Loucy (cell line): ENCODE data around the gene KDM7A.

Experiments used
- H2AFZ ChIP-seq: fragments of 200-600 bp; sonication (generic); 2 replicates; pipeline ENCODE4 v1.6.0; 2016; ENCODE audit warnings: antibody characterized with exemption, mild to moderate bottlenecking, low read length, moderate library complexity
- H3F3A ChIP-seq: fragments of 200-600 bp; 2 replicates; pipeline ENCODE4 v1.6.0; 2016; ENCODE audit warnings: antibody characterized with exemption, low read depth, mild to moderate bottlenecking
- H3K27me3 ChIP-seq: fragments of 200-600 bp; sonication (generic); 2 replicates; pipeline ENCODE4 v1.6.1; 2014; ENCODE audit warnings: low read length, mild to moderate bottlenecking; ENCODE audit not compliant: insufficient read depth, poor library complexity, severe bottlenecking
- H3K36me3 ChIP-seq: fragments of 200-600 bp; sonication (generic); 2 replicates; pipeline ENCODE4 v1.6.1; 2016; ENCODE audit warnings: low read length; ENCODE audit not compliant: insufficient read depth
- H3K4me1 ChIP-seq: fragments of 200-600 bp; sonication (generic); 2 replicates; pipeline ENCODE4 v1.5.1; 2014; ENCODE audit warnings: low read length, mild to moderate bottlenecking; ENCODE audit not compliant: insufficient read depth, poor library complexity, severe bottlenecking
- H3K4me2 ChIP-seq: fragments of 200-600 bp; sonication (generic); 2 replicates; pipeline ENCODE4 v1.6.0; 2014; ENCODE audit warnings: antibody characterized with exemption, low read length, low read depth, mild to moderate bottlenecking; ENCODE audit not compliant: poor library complexity, severe bottlenecking
- H3K4me3 ChIP-seq: fragments of 200-600 bp; sonication (generic); 2 replicates; pipeline ENCODE4 v1.5.1; 2014; ENCODE audit warnings: low read length, mild to moderate bottlenecking, mixed read lengths; ENCODE audit not compliant: poor library complexity, severe bottlenecking
- H3K79me2 ChIP-seq: fragments of 200-600 bp; sonication (generic); 2 replicates; pipeline ENCODE4 v1.6.1; 2014; ENCODE audit warnings: low read length; ENCODE audit not compliant: insufficient read depth
- H3K9ac ChIP-seq: fragments of 200-600 bp; sonication (generic); 2 replicates; pipeline ENCODE4 v1.6.0; 2014; ENCODE audit warnings: mild to moderate bottlenecking, low read depth, low read length, moderate library complexity; ENCODE audit not compliant: poor library complexity, severe bottlenecking
- H3K9me2 ChIP-seq: fragments of 200-600 bp; sonication (generic); replicated peaks from 2 replicates; pipeline ENCODE4 v1.6.1; 2016; ENCODE audit warnings: low read depth, low read length, mixed read lengths
- H3K9me3 ChIP-seq: fragments of 200-600 bp; sonication (generic); 2 replicates; pipeline ENCODE4 v1.6.1; 2014; ENCODE audit warnings: mild to moderate bottlenecking, antibody characterized with exemption, low read length, low read depth; ENCODE audit not compliant: insufficient read depth
- H4K20me1 ChIP-seq: fragments of 200-600 bp; sonication (generic); 2 replicates; pipeline ENCODE4 v1.6.0; 2014; ENCODE audit warnings: antibody characterized with exemption, low read length, mild to moderate bottlenecking; ENCODE audit not compliant: insufficient read depth, poor library complexity, severe bottlenecking
- EZH2phosphoT487 ChIP-seq: fragments of 200-600 bp; IDR thresholded peaks from 2 replicates; pipeline ENCODE4 v1.6.1; 2018; ENCODE audit warnings: antibody characterized with exemption, mild to moderate bottlenecking, moderate library complexity, borderline replicate concordance
- TF ChIP-seq, protein P1 (sequence below): fragments of 200-600 bp; sonication (generic); conservative IDR thresholded peaks from 2 replicates; pipeline ENCODE4 v1.5.1; 2014; ENCODE audit warnings: mild to moderate bottlenecking, antibody characterized with exemption, low read length

The KDM7A gene

DNA sequence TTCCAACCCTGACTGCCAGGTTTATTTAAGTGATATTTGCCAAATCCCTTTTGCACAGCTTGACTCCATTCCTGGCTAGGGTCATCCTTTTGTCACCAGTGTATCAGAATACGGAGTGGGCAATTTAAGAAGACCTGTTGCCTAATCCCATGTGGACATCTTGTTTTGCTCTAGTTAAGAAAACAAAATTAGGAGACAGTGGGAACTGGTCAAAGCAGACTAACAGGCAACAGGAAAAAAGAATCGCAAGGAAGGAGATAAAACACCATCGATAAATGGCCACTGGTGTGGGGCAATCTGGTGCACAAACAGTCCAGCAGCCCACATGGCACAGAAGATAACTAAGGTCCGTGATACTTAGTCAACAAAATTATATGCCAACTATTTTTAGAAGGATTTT, 21.4 kb downstream of the KDM7A start:
- Histone ChIP-seq H2AFZ (no peak overlapping the region), H3K9ac (no peak overlapping the region), H3K9me2 (no peaks in the 10 kb centered on the region), H4K20me1 (no peaks in the 10 kb centered on the region), H3K9me3 (no peaks in the 10 kb centered on the region), H3K27me3 (no peaks in the 10 kb centered on the region), H3K4me1 (peaks cover 11% of the 10 kb centered on the region), H3K36me3 (no peaks in the 10 kb centered on the region), H3K4me2 (no peak overlapping the region), H3K79me2 (peaks cover 15% of the 10 kb centered on the region; the same call in 1 of the 2 replicates), H3F3A (no peaks in the 10 kb centered on the region), H3K4me3 (no peak overlapping the region)
- TF ChIP-seq EZH2phosphoT487: no peak
- TF ChIP-seq, protein P1, sequence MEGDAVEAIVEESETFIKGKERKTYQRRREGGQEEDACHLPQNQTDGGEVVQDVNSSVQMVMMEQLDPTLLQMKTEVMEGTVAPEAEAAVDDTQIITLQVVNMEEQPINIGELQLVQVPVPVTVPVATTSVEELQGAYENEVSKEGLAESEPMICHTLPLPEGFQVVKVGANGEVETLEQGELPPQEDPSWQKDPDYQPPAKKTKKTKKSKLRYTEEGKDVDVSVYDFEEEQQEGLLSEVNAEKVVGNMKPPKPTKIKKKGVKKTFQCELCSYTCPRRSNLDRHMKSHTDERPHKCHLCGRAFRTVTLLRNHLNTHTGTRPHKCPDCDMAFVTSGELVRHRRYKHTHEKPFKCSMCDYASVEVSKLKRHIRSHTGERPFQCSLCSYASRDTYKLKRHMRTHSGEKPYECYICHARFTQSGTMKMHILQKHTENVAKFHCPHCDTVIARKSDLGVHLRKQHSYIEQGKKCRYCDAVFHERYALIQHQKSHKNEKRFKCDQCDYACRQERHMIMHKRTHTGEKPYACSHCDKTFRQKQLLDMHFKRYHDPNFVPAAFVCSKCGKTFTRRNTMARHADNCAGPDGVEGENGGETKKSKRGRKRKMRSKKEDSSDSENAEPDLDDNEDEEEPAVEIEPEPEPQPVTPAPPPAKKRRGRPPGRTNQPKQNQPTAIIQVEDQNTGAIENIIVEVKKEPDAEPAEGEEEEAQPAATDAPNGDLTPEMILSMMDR: no peak

DNA sequence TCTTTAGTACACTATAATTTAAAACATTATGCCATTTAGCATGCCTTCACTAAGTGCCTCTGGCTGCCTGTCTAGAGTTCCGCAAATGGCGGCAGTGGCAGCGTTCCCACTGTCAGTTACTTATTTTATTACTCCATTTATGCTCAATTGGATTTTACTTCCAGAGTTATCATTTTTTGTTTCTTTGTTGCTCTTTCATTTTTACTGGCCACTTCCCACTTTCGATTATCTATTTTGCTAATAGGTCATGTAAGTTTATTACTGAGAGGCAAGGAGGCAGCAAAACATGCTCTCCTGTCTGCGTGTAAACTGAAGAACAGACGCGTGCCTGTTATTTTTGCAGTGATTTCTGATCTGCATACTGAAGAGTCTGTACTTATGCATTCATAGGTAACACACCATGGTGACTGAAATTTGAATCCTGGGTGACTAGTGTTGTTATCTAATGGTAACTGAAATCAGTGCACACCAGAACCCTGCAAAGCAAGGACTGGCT, 23.1 kb downstream of the KDM7A start:
- TF ChIP-seq, protein P1: no peak
- no peak for TF ChIP-seq EZH2phosphoT487
- Histone ChIP-seq H2AFZ (no peak overlapping the region), H3F3A (no peaks in the 10 kb centered on the region), H3K9ac (no peak overlapping the region), H3K27me3 (no peaks in the 10 kb centered on the region), H3K4me2 (no peak overlapping the region), H3K4me1 (peaks cover 8% of the 10 kb centered on the region), H3K79me2 (peaks cover 15% of the 10 kb centered on the region; the same call in 1 of the 2 replicates), H4K20me1 (no peaks in the 10 kb centered on the region), H3K36me3 (no peaks in the 10 kb centered on the region), H3K4me3 (no peak overlapping the region), H3K9me2 (no peaks in the 10 kb centered on the region), H3K9me3 (no peaks in the 10 kb centered on the region)

GRCh38 chr7:140146574-140146973, 30.2 kb downstream of the KDM7A start:
- Histone ChIP-seq H3K79me2 (no peaks in the 10 kb centered on the region), H3K9me2 (no peaks in the 10 kb centered on the region), H3F3A (no peaks in the 10 kb centered on the region), H3K4me2 (no peak overlapping the region), H3K4me3 (no peak overlapping the region), H3K9ac (no peak overlapping the region), H2AFZ (no peak overlapping the region), H4K20me1 (no peaks in the 10 kb centered on the region), H3K36me3 (no peaks in the 10 kb centered on the region), H3K27me3 (no peaks in the 10 kb centered on the region), H3K4me1 (no peaks in the 10 kb centered on the region), H3K9me3 (no peaks in the 10 kb centered on the region)
- TF ChIP-seq, protein P1: no peak
- TF ChIP-seq EZH2phosphoT487: no peak
